Left colon (tissue), 2 donors: ENCODE data around the gene TMEM39B. TPM values are rescaled to one million over a fixed set of nuclear protein-coding genes. Genes with fewer than 3 reads are reported as not detected.

Experiments used
- ATAC-seq: fragments of 200-7000 bp; cut with Tn5 transposase; one replicate; pipeline ENCODE4 v1.9.1; 2020; ENCODE audit warnings: mild to moderate bottlenecking, moderate library complexity
- DNase-seq, 2 donors: peaks; one replicate each; pipeline ENCODE4 v3.0.0-alpha.2; 2020
- intact Hi-C, 2 donors: fragments of 100-400 bp; cut with DNase I in 1 of 2; cut with micrococcal nuclease in 1 of 2; formaldehyde crosslinking; loops; one replicate each; pipeline versions ENCODE4 v1.11.2 to v1.14.0; 2022; cut with DNase I, micrococcal nuclease
- long read RNA-seq: library from polyadenylated mRNA; unstranded; transcript quantifications from one replicate; pipeline ENCODE4 v2.0.0, GENCODE V29; 2021
- total RNA-seq, 2 donors: library from RNA; stranded (reverse); fragmentation: NEBNext Ultra II Directional; extraction: Animal tissue kit (Norgen Biotek cat#: 25700); gene quantifications; one replicate each; pipeline ENCODE4 v1.2.1, GENCODE V29; 2021
- donor health status: DM: no; HTN: no; CAD: no.
- donor health status: DM: yes; HTN: yes; CAD: no.

TMEM39B gene
- total RNA-seq, result 10 to 100 TPM; 12.4 to 13.2 TPM
- long read RNA-seq, partial matches to known transcripts, result 11 of 13 reads
- long read RNA-seq, other reads (novel, unspliced or antisense), result 2 of 13 reads

- intact Hi-C loops, result no loop called here
- ATAC-seq, result peak; percentile 93
- peak; percentile 96 to 97 for DNase-seq
Observed at GRCh38 chr1:32072622-32073298, at the start of gene TMEM39B. Gene TMEM39B (plus strand): TSS chr1:32072939. CDS start chr1:32073048, 109 bp downstream.

GRCh38 chr1:32023351-32023750 is 49.4 kb upstream of the TMEM39B start:
- intact Hi-C loops, result no loop called here
- DNase-seq (no peak), ATAC-seq (no peak)

GRCh38 chr1:32025515-32025914 is 47.2 kb upstream of the TMEM39B start:
- DNase-seq (no peak), ATAC-seq (no peak)
- intact Hi-C loops, result no loop called here

- no peak for ATAC-seq
- intact Hi-C loops, result no loop called here
- DNase-seq, result no peak
Observed at GRCh38 chr1:32028746-32029145, 44.0 kb upstream of the TMEM39B start.

GRCh38 chr1:32031578-32032274 is 41.0 kb upstream of the TMEM39B start:
- no peak for DNase-seq
- intact Hi-C loops, result no loop called here
- peak; percentile 28 for ATAC-seq

GRCh38 chr1:32032275-32032615 is 40.5 kb upstream of the TMEM39B start:
- no peak for DNase-seq
- intact Hi-C loops, result no loop called here
- ATAC-seq, result peak; percentile 73

GRCh38 chr1:32035119-32035518 is 37.6 kb upstream of the TMEM39B start:
- ATAC-seq (no peak), DNase-seq (no peak)
- intact Hi-C loops, result no loop called here

GRCh38 chr1:32040711-32041110 is 32.0 kb upstream of the TMEM39B start:
- ATAC-seq, result no peak
- intact Hi-C loops, result no loop called here
- no peak for DNase-seq

GRCh38 chr1:32042330-32042729 is 30.4 kb upstream of the TMEM39B start:
- ATAC-seq, result no peak
- DNase-seq, result no peak
- intact Hi-C loops, result no loop called here

- ATAC-seq (no peak), DNase-seq (no peak)
- intact Hi-C loops, result no loop called here
Observed at GRCh38 chr1:32044234-32044633, 28.5 kb upstream of the TMEM39B start.

GRCh38 chr1:32045772-32046171 is 27.0 kb upstream of the TMEM39B start:
- DNase-seq, result no peak
- intact Hi-C loops, result no loop called here
- no peak for ATAC-seq

- intact Hi-C loops, result no loop called here
- DNase-seq (no peak), ATAC-seq (no peak)
Observed at GRCh38 chr1:32047701-32048100, 25.0 kb upstream of the TMEM39B start.

GRCh38 chr1:32048440-32048839 is 24.3 kb upstream of the TMEM39B start:
- ATAC-seq (no peak), DNase-seq (no peak)
- intact Hi-C loops, result no loop called here

GRCh38 chr1:32051706-32052105 is 21.0 kb upstream of the TMEM39B start:
- intact Hi-C loops, result no loop called here
- DNase-seq (no peak), ATAC-seq (no peak)

GRCh38 chr1:32052887-32053286 is 19.9 kb upstream of the TMEM39B start:
- ATAC-seq (no peak), DNase-seq (no peak)
- intact Hi-C loops, result no loop called here

- ATAC-seq (no peak), DNase-seq (no peak)
- intact Hi-C loops, result no loop called here
Observed at GRCh38 chr1:32055416-32055815, 17.3 kb upstream of the TMEM39B start.

GRCh38 chr1:32056598-32056997 is 16.1 kb upstream of the TMEM39B start:
- no peak for ATAC-seq
- intact Hi-C loops, result no loop called here

GRCh38 chr1:32060914-32061313 is 11.8 kb upstream of the TMEM39B start:
- no peak for ATAC-seq
- no peak for DNase-seq
- intact Hi-C loops, result loop anchor here in 1 of 2 donors (10.0 kb wide), 1 partner anchor 96 kb away; no protein-coding TSS in a partner anchor

More at GRCh38 chr1:32056598-32056997, 16.1 kb upstream of the TMEM39B start:
- no peak for DNase-seq

GRCh38 chr1:32062867-32063230 is 9.9 kb upstream of the TMEM39B start:
- intact Hi-C loops, result loop anchor here in 1 of 2 donors (10.0 kb wide), 1 partner anchor 98 kb away; no protein-coding TSS in a partner anchor
- no peak for DNase-seq
- ATAC-seq, result no peak

GRCh38 chr1:32063261-32063681 is 9.5 kb upstream of the TMEM39B start:
- ATAC-seq, result peak; percentile 55
- intact Hi-C loops, result loop anchor here in 1 of 2 donors (10.0 kb wide), 1 partner anchor 98 kb away; no protein-coding TSS in a partner anchor
- DNase-seq, result no peak
